ENCODE data around the gene CCDC116.
A peak's percentile ranks its signal among the peaks of the same experiment; 100 is the strongest.
"Not testable (repeated sequence)": the region's sequence is repeated elsewhere in the genome, so short reads cannot be mapped to it uniquely, and the experiment has no call there.

Gene CCDC116, protein sequence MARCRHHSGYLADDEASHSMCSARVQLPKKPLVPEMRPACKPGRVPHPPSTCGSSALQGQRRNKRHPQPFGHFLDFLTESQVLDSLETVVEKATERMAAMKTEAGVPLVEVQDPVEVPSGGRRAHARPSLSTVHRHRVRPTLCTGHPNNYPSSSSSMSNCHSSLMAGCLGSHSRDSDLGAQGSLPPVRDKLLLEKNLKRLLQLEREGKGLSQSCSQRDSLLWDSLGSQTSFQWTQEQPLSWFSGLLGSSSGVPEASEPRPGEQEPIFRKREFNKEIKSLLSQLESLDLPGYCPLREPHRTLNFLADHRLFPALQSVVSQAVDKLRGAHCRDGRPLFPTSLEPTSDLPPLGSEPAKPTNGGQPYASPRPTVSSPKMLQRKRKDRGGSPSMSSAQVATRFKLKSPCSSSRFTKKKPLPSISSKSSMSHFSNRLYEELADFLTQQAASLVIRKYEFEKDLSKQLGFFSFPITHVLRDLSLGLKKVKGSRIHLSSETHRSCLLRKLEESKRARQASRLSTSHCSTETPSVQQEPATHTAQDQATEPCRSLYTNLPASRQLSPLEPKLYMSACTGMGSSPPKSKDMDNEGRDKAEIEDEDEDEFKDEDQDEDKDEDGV

GRCh38 chr22:21632237-21632895 is at the start of gene CCDC116:
Gene CCDC116, plus strand, starts transcription at chr22:21632760. Its CDS starts 422 bp downstream, at chr22:21633182.
- DNase-seq = peak in 1 of 4 experiments; percentile 35

DNA sequence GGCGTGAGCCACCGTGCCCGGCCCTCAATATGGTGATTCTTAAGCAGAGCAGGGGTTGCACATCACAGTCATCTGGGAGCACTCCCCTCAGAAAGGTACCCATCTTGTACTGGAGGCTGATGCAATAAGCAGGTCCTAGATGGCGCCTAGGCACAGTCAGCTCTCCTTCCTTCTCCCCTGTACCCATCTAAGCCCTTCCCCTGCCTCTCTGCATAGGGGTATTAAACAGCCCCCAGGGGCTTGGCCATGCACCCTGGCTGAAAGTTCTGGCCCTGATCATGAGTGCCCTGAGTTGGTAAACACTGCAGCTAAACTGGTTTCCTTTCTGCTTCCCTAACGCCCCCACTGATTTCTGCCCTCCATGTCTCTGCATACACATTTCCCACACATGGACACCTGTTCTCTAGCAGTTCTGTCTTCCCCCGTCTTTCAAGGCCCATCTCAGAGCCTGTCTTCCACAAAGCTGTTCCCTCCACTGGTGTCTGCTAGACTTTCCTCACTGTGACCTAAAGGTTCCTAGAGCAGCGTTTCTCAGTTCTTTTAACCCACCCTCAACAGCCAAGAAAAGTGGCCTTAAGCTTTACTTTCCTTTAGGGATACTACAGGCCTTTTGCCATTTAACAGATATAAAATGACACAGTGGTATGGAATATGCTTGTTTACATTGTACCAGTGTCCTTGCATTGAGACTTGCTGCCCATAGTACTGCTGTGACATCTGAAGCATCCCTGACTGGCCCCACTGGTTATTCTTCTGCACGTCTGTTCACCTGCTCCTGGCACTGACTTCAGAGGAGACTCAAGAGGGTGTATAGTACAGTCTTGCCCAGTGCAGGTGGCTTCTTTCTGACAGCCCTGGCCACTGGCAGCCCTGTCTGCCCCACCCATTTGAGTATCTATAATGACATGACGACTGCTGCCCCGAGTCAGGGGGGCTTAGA is 49.5 kb upstream of the CCDC116 start:
- DNase-seq = no peak

DNA sequence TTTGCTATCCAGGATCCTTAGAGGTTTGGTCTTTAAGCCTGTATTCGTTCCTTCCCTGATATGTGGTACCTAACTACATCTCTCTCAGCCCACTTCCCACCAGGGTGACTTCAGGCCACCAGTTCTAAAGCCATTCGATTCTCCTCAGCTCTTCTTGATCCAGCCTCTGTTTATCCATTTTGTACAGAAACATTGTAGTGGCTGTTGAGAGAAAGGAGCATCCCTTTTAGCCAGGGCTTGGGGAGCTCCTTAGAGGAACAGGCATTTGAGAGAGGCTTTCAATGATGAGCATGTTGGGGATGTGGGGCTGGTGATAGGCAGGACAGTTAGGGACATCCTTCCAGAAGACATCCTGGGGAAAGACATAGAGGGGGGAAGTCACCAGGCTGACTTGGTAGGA is 47.2 kb upstream of the CCDC116 start:
- no peak for DNase-seq

- no peak for DNase-seq
Observed at GRCh38 chr22:21587803-21588611, 44.6 kb upstream of the CCDC116 start.

DNA sequence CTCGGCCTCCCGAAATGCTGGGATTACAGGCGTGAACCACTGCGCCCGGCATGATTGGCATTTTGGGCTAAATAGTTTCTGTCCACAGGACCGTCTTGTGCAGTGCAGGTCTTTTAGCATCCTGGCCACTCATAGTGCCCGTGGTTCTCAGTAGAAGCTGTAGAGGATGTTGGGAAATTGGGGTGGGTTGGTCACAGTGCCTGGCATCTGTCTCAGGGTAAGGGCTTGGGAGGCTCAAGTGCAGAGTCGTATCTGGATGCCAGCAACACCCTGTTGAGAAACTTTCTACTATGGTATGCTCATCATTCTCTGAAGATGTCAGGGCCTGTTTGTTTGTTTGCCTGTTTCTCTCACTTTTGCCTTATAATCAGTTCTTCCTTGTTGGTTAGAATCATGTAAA is 43.2 kb upstream of the CCDC116 start:
- DNase-seq = no peak

DNA sequence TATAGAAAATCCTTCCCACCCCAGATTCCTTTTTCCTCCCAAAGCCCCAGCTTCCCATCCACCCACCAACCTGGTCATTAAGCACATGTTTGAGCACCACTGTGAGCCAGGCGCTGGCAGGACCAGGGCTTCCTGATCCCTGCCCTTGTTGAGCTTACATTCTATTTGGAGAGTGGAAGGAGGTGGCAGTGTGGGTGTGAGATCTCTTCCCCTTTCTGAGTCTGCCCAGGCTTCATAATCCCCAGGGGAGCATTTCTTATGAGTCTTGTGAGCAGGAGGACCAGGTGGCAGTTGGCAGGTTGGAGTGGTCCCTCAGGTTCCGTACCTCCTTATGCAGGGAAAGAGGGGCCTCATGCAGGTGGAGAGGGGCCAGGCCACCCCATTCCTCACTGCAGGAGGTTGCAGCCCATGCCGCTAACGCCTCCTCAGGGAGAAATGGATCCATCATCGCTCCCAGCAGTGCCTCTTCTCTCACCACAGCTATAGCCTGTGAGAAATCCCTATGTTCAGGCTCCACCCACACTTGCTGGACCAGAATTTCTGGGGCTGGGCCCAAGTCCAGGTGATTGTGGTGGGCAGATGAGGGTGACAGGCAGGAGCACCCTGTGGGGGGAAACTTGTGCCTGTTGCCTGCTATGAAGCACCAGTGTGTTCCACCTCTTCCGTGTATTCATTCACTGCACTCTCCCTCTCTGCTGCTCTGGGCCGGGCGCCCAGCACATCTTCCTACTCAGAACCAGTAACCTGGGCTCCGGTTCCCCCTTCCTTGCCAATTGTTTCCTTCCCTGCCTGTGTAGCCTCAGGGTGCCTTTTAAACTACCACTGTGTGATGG is 41.5 kb upstream of the CCDC116 start:
- DNase-seq = no peak

DNA sequence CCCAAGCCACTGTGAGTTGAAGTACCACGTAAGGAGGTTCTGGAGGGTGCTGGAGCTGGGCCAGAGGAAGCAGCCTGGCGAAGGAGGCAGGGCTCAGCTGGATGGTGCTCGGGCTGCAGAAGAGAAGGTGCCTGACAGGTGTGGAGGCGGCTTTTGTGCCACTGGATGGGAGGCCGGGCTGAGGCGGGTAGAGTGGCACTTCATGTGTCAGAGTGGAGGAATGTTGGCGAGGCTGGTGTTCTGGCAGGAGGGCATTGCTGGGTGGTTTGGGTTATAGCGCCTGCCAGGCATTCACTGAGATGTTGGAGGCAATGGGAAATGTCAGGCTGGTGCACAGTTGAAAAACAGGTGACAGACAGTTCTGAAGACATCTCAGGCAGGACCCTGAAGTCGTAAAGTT is 40.9 kb upstream of the CCDC116 start:
- no peak for DNase-seq

DNA sequence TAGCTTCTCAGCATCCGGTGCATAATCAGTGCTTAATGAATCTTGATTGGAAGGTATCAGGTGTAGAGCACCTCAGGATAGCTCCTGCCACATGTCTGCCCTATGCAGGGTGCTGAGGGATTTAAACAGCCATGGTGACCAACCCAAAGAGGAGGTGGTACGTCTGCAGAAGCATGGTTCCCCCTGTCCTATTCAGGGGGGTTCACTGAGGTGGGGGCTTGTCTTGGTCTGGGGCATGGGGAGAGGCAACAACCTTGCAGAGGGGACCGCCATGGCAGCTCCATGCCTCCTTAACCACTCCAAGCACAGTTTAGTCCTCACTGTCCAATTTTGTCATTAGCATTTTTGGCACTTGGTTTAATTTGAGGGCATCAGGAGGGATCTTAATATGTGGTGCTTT is 40.1 kb upstream of the CCDC116 start:
- no peak for DNase-seq

- no peak for DNase-seq
Observed at GRCh38 chr22:21593406-21594232, 38.9 kb upstream of the CCDC116 start.

DNA sequence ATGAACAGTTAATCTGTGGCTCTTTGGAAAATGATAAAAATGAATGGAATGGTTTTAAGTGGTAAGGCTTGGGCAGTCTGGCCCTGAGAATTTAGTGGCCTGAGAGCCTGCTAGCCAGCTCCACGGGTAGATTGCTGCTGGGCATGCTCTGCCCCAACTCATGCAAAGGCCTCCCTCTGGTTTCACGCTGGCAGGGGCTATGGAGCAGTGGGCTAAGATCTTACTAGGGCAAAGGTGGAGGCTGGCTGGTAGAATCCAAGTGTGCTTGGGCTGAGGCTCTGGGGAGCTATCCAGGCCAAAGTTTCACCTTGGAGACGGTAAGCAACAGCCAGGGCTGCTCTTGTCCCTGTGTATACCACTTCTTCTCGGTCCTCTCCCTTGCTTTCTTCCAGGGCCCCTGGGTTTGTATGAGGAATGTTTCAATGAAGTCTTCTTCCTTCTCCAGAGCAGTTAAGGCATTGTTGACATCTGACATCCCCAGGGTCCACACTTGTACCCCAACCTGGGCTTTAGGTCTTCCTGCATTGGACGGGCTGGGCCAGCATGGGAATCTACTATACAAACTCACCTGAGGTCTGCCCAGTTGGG is 37.6 kb upstream of the CCDC116 start:
- no peak for DNase-seq

DNA sequence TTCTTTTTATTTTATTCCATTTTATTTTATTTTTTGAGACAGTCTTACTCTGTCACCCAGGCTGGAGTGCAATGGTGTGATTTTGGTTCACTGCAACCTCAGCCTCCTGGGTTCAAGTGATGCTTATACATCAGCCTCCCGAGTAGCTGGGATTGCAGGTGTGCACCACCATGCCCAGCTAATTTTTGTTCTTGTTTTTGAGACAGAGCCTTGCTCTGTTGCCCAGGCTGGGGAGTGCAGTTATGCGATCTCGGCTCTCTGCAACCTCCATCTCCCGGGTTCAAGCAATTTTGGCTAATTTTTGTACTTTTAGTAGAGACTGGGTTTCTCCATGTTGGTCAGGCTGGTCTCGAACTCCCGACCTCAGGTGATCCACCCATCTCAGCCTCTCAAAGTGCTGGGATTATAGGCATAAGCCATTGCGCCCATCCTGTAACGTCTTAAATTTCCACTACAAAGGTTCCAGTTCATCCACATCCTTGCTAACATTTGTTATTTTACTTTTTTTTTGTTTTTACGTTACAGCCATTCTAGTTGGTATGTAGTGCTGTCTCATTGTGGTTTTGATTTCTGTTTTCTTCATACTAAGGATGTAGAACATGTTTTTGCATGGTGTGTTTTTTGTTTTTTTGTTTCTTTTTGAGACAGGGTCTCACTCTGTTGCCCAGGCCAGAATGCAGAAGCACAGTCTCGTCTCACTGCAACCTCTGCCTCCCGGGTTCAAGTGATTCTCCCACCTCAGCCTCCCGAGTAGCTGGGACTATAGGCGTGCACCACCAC is 36.0 kb upstream of the CCDC116 start:
- not testable (repeated sequence) for DNase-seq

- no peak for DNase-seq
Observed at GRCh38 chr22:21598302-21598701, 34.3 kb upstream of the CCDC116 start.

DNA sequence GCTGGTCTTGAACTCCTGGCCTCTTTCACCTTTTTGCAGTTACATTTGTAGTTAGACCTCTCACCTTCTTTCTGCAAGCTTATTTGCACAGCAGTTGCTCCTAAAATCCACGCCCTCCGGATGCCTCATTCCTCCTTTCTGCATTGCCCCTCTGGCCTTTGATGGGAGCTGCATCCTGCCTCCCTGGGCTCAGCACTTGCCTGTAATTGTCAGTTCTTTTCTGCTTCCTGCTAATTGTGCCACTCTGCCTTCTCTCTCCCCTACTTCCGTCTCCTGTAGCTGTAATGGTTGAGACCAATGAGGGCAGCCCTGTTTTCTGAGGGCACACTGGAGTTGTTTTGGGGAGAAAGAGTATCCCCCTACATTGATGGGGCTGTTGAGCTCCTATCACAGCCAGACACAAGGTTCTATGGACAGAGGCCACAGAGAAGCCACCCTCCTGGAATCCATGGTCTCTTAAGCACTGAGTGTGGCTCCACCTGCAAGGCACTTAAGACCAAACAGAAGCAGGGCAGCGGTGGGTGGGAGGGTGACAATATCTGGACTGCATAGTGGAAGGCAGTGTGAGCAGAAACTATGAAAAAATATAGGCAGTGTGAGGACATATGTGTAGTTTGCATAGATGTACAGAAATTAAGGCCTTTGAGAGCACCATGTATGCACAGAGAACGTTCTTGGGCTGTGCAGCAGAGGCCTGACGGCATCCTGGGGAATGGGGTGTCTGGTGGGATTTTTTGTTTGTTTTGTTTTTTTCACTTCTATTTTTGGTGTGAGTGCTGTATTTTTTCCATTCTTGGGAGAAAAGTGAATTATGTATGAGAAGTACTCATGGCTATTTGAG is 33.3 kb upstream of the CCDC116 start:
- DNase-seq = no peak

- no peak for DNase-seq
Observed at GRCh38 chr22:21602579-21602978, 30.0 kb upstream of the CCDC116 start.

- DNase-seq = no peak
Observed at GRCh38 chr22:21603973-21604372, 28.6 kb upstream of the CCDC116 start.

DNA sequence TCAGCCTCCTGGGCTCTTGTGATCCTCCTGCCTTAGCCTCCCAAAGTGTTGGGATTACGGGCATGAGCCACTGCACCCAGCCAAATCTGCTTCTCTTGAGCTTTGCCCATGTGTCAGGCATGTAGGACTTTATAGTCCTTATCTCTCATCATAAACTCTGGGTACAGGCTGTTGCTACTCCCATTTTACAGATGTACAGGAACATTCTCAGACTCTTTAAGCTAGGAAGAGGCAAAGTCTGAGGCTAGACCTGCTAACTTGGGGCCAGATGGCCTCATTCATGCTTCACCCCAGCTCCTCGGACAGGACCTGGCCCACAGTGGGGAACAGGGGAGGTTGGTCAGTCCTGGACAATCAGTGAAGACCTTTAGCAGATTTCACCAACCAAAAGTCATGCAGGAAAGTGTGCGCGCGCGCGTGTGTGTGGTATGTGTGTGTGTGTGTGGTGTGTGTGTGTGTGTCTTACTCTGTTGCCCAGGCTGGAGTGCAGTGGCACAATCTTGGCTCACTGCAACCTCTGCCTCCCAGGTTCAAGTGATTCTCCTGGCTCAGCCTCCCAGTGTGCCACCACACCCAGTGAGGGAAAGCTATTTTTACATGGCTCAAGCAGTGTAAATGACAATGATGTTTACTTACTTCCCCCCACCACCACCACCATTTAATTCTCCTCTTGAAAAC is 26.5 kb upstream of the CCDC116 start:
- no peak for DNase-seq

GRCh38 chr22:21606775-21607174 is 25.8 kb upstream of the CCDC116 start:
- no peak for DNase-seq

Measured in activated naive CD4-positive, alpha-beta T cell (primary cell).